HG03457 (cell line): ENCODE results near the gene INPP5K.

ENCODE experiments used
- ATAC-seq: cut with Tn5 transposase; IDR thresholded peaks from one replicate; pipeline ENCODE4 v1.9.1; 2021; ENCODE audit warnings: moderate number of reproducible peaks; ENCODE audit not compliant: unreplicated experiment

The INPP5K gene

DNA sequence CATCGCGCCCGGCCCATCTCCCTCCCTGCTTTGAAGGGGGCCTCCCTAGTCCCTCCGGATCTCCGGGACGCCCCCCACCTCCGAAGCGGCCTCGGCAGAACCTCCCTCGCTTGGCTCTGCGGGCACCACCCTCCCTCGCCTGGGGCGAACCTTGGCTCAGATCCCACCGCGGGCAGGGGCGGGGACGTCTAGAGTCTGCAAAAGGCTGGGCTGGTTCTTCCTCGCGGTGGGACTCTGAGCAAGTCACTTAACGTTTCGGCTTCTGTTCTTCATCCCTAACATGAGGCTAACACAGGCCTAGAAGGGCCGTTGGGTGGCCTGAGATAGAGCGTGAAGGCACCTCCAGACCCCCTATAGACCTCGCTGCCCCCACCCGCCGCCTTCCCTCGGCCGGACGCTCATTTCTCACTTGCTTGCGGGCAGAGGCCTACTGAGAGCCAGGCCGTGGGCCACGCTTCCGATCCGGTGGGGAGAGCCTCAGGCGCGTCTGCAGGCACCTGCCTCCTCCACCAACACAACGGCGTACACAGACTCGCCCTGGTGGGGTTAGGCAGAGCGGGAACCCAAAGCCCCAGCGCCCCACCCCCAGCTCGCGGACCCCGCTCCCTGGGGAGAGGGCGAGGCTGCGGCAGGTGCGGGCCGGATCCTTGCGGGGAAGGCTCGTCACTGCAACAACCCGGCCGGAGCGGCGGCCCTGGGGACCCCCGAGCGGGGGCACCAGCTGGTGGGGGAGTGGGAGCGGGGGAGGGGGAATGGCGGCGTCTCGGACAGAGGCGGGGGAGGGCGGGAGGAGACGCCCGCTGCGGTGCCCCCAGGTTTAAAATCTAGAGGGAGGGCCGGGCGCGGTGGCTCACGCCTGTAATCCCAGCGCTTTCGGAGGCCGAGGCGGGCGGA is 29.4 kb downstream of the INPP5K start:
- no peak for ATAC-seq

DNA sequence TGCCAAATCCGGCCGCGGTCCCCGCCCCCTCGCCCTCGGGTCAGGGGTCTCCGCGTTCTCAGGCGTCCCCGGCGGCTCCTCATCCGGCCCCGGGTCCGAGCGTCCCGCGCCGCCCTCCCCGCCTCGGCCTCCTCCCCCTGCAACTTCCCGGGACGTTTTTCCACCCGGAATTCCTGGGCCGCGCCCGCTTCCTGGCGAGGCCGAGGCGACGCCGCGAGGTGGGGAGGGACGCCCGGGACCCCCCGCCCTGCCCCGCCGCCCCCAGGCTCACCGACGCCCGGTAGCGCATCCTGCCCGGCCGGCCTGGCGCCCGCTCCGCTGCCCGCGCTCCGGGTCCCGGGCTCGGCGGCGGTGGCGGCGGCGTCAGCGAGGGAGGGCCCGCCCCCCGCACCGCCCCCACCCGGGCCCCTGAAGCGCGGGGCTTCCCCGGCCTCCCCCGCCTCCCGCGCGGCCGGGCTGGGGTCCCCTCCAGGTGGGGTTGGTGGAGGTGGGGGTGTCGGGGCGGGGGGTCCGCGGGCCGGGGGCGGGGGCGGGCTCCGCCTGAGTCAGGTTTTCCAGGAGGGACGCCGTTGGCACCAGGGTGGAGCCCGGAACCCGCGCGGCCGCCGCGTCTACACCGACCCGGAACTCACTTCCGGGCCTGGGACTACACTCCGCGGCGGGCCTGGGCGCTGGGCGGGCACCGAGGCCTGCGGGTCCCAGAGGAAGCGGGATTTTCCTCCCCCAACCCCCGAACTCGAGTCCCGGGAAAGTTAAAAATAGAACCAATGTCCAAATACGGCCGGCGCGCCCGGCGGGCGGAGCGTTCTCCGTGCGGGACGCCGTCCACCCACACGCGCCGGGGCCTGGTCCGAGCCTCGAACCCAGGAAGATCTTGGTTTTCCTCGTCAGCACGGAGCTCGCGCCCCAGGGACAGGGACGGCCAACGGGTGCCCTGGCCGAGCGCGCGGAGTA is 30.7 kb downstream of the INPP5K start:
- ATAC-seq, result no peak

GRCh38 chr17:1484676-1485422 is 31.6 kb downstream of the INPP5K start:
- peak; percentile 33 for ATAC-seq

DNA sequence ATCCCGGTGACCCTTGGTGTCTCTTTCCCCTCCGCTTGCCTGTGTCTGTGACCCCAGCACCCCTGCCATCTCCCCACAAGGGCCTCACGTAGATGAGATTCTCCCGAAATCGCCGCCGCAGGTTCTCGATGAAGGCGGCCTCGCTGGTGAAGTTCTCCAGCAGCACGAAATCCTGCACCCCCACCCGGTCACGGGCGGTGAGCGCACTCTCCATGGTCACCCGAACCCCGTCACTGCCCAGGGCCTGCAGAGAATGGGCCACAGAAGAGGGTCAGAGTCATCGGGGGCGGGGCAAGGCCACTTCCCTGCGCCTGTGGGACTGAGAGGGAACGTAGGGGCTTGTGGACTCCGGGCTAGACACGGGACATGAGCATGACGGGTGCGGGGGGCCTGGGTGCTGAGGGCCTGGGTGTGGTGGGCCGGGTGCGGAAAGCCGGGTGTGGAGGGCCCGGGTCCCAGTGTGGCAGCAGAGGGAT is 32.3 kb downstream of the INPP5K start:
- ATAC-seq, result no peak

- no peak for ATAC-seq
These were observed 33.7 kb downstream of the INPP5K start for GRCh38 chr17:1482680-1483079.

DNA sequence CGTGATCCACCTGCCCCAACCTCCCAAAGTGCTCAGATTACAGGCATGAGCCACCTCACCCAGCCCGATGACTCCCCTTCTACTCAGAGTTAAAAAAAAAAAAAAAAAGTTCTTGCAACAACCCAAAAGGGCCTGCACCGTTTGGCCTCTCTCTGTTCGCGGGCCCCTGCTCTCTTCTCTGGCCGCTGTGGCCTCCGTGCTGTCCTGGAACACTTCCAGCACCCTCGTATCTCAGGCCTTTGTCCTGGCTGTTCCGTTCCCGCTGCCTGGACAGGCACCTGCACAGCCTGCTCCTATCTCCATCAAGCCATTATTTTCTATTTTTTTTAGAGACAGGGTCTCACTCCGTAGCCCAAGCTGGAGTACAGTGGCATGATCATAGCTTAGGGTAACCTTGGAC is 34.7 kb downstream of the INPP5K start:
- no peak for ATAC-seq

GRCh38 chr17:1480747-1481465 is 35.5 kb downstream of the INPP5K start:
- no peak for ATAC-seq

GRCh38 chr17:1478418-1478817 is 38.0 kb downstream of the INPP5K start:
- no peak for ATAC-seq

DNA sequence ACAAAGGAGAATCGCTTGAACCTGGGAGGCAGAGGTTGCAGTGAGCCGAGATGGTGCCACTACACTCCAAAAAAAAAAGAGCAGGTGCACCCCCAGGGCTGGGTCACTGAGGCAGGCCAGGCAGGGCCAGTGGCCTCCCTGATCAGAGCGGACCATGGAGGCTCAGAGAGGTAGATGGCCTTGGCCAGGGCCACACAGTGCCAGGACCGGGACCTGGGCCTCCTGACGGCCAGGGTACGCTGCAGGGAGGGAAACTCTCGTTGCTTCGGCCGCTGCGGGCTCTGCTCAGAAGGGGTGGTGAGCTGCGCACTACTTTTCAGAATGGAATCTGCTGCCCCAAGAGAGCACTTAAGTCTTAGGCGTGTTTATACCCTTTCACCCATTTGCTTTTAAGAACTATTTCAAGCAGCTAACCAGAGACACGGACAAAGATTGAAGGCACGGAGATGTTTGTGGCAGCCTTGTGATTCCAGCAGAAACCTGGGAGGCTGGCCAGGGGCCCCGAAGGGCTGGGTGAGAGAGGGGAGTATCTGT is 41.0 kb downstream of the INPP5K start:
- ATAC-seq, result no peak

- peak; percentile 49 for ATAC-seq
These were observed 41.8 kb downstream of the INPP5K start for GRCh38 chr17:1474402-1475189.

DNA sequence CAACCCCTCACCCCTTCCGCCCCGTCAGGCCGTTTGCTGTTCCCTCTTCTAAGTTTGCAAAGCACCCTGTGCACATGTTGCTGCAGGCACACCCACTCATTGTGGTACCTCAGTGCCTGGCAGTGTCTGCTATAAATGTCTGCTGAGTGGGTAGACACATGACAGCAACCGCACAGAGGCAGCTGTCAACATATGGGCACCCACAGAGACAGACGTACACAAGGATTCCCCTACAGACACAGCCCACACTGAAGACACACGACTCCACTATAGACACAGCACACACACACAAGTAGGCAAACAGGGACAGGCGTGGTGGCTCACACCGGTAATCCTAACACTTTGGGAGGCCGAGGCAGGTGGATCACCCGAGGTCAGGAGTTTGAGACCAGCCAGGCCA is 42.6 kb downstream of the INPP5K start:
- no peak for ATAC-seq

DNA sequence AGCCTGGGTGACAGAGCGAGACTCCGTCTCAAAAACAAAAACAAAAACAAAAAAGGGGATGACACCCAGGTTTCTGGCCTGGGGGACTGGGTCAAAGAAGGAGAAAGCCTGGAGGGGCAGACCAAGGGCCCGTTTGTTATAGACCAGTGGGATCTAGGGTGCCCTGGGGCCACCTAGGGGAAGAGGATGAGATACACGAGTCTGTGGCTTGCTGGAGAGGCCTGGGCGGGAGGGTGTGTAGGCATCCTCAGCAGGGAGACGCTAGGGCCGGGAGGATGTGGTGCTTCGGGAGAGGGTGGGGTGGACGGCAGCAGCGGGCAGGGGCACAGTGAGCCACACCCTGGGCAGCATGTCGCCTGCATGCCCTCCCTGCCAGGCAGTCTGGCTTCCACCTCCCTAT is 43.2 kb downstream of the INPP5K start:
- no peak for ATAC-seq

GRCh38 chr17:1471911-1472821 is 44.2 kb downstream of the INPP5K start:
- no peak for ATAC-seq

DNA sequence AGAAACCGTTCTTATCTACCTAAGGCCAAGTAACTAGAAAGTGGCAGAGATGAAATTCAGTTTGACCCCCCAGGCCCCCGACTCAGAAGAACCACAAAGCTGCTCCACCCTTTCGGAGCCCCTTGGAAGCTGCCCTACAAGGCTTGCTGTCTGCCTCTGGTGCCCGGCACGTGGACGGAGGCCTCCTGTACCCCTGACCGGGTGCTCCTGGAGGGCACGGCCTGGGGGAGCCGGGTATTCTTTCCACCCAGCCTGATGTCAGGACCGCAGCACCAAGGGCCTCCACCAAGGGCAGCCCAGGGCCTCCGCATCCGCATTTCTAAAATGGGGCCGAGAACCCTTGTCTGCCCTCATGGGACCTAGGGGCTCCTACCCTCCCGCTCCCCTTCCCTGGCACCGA is 44.9 kb downstream of the INPP5K start:
- no peak for ATAC-seq

DNA sequence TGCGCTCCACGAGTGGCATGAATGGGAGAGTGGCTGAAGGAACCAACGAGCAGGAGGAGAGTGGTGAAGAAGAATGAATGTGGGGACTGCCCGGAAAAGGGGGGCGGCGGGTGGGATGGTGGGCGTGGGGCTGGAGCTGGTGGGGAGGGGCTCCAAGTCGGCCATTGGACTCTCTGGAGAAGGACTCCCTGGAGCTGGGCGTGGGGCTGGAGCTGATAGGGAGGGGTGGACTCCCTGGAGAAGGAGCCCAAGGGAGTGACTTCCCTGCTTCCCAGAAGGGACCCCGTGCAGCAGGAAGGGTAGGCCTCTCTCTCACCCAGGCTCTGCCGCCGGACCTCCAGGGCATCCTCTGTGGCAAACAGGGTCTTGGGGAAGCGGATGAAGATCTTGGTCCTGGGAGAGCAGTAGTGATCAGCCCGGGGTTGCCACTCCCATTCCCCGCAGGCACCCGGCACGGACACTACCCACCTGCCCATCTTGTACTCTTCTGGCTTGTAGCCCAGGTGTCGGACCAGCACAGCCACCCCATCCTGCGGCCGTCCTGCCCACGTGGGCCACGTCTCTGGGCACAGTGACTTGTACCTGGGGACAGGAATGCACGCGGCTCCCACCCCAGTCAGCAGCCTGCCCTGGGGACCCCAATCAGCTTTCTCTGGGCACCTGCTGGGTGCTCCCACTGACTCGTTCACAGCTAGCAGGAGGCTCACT is 45.5 kb downstream of the INPP5K start:
- no peak for ATAC-seq

GRCh38 chr17:1470071-1470754 is 46.2 kb downstream of the INPP5K start:
- ATAC-seq, result no peak
